Measurements from ENCODE around the gene SYDE1.
A peak's percentile ranks its signal among the peaks of the same experiment; 100 is the strongest.

Gene SYDE1

GRCh38 chr19:15108145-15108844 lies 1.1 kb downstream of the SYDE1 start:
- Histone ChIP-seq H3K36me3 (ENCODE audit: control insufficient read depth, insufficient read depth, low read length) (peaks cover 36% of the 10 kb centered on the region), H3K4me1 (ENCODE audit: control insufficient read depth, insufficient read depth, low read length) (peaks cover 13% of the 10 kb centered on the region; the same call in 1 of the 2 replicates), H3K27ac (ENCODE audit: low read depth, low read length) (peak overlapping the region; percentile 88), H3K4me3 (ENCODE audit: low read depth, low read length) (peak overlapping the region; percentile 81), H3K9ac (ENCODE audit: low read depth, low read length) (peak overlapping the region; percentile 5; the same call in 1 of the 2 replicates), H3K9me3 (ENCODE audit: control insufficient read depth, insufficient read depth, low read length) (no peaks in the 10 kb centered on the region), H3K27me3 (ENCODE audit: control insufficient read depth, insufficient read depth, low read length) (no peaks in the 10 kb centered on the region)

- Histone ChIP-seq H3K4me3 (ENCODE audit: low read depth, low read length) (no peak overlapping the region), H3K36me3 (ENCODE audit: control insufficient read depth, insufficient read depth, low read length) (peaks cover 44% of the 10 kb centered on the region), H3K9ac (ENCODE audit: low read depth, low read length) (no peak overlapping the region)
Observed at GRCh38 chr19:15108845-15109767, 1.9 kb downstream of the SYDE1 start.

DNA sequence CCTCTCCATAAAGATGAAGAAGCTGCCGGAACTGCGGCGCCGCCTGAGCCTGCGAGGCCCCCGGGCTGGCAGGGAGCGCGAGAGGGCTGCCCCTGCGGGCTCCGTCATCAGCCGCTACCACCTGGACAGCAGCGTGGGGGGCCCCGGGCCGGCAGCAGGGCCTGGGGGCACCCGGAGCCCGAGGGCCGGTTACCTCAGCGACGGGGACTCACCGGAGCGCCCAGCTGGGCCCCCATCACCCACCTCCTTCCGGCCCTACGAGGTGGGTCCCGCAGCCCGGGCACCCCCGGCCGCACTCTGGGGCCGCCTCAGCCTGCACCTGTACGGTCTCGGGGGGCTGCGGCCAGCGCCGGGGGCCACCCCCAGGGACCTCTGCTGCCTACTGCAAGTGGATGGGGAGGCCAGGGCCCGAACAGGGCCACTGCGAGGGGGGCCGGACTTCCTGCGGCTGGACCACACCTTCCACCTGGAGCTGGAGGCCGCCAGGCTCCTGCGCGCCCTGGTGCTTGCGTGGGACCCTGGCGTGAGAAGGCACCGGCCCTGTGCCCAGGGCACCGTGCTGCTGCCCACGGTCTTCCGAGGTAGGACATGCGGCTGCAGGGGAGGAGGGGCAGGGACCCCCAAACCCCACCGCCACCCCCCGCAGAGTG lies 2.7 kb downstream of the SYDE1 start:
- Histone ChIP-seq H3K4me3 (ENCODE audit: low read depth, low read length) (no peak overlapping the region), H3K27ac (ENCODE audit: low read depth, low read length) (no peak overlapping the region), H3K4me1 (ENCODE audit: control insufficient read depth, insufficient read depth, low read length) (peaks cover 13% of the 10 kb centered on the region; the same call in 1 of the 2 replicates), H3K9ac (ENCODE audit: low read depth, low read length) (no peak overlapping the region), H3K27me3 (ENCODE audit: control insufficient read depth, insufficient read depth, low read length) (no peaks in the 10 kb centered on the region), H3K9me3 (ENCODE audit: control insufficient read depth, insufficient read depth, low read length) (no peaks in the 10 kb centered on the region), H3K36me3 (ENCODE audit: control insufficient read depth, insufficient read depth, low read length) (peaks cover 50% of the 10 kb centered on the region)

More at GRCh38 chr19:15108845-15109767, 1.9 kb downstream of the SYDE1 start:
- Histone ChIP-seq H3K9me3 (ENCODE audit: control insufficient read depth, insufficient read depth, low read length) (no peaks in the 10 kb centered on the region), H3K4me1 (ENCODE audit: control insufficient read depth, insufficient read depth, low read length) (peaks cover 13% of the 10 kb centered on the region; the same call in 1 of the 2 replicates), H3K27me3 (ENCODE audit: control insufficient read depth, insufficient read depth, low read length) (no peaks in the 10 kb centered on the region), H3K27ac (ENCODE audit: low read depth, low read length) (peak overlapping the region; percentile 88)

DNA sequence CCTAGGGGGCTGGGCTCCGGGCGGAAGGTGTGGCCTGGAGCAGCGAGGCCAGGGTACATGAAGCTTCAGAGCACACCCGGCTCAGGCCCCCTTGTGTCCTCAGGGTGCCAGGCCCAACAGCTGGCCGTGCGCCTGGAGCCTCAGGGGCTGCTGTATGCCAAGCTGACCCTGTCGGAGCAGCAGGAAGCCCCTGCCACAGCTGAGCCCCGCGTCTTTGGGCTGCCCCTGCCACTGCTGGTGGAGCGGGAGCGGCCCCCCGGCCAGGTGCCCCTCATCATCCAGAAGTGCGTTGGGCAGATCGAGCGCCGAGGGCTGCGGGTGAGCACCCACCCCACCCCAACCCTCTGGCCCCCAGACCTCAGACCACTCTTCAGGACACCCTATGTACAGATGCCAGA lies 3.2 kb downstream of the SYDE1 start:
- peaks cover 55% of the 10 kb centered on the region for H3K36me3 ChIP-seq (ENCODE audit: control insufficient read depth, insufficient read depth, low read length)
- peaks cover 13% of the 10 kb centered on the region; the same call in 1 of the 2 replicates for H3K4me1 ChIP-seq (ENCODE audit: control insufficient read depth, insufficient read depth, low read length)
- no peaks in the 10 kb centered on the region for H3K9me3 ChIP-seq (ENCODE audit: control insufficient read depth, insufficient read depth, low read length)
- H3K4me3 ChIP-seq (ENCODE audit: low read depth, low read length): no peak overlapping the region
- no peaks in the 10 kb centered on the region for H3K27me3 ChIP-seq (ENCODE audit: control insufficient read depth, insufficient read depth, low read length)
- no peak overlapping the region for H3K9ac ChIP-seq (ENCODE audit: low read depth, low read length)
- H3K27ac ChIP-seq (ENCODE audit: low read depth, low read length): no peak overlapping the region

DNA sequence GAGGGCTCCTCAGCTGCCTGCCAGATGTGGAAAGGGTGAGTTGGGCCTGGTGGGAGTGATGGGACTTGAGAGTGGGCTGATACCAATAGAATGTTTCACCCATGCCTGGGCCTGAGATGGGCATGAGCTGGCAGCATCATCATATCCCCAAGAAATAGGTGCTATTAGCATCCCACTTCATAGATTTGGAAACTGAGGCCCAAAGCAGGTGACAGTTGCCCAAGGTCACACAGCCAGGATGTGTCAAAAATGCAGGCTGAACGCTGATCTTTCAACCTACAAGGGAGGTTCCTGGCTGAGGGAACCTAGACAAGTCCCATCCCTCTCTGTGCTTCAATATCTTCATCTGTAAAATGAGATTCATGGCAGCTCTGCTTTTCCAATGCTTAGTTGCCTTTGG lies 4.6 kb downstream of the SYDE1 start:
- no peaks in the 10 kb centered on the region for H3K27me3 ChIP-seq (ENCODE audit: control insufficient read depth, insufficient read depth, low read length)
- H3K9me3 ChIP-seq (ENCODE audit: control insufficient read depth, insufficient read depth, low read length): no peaks in the 10 kb centered on the region
- peaks cover 68% of the 10 kb centered on the region for H3K36me3 ChIP-seq (ENCODE audit: control insufficient read depth, insufficient read depth, low read length)
- no peak overlapping the region for H3K4me3 ChIP-seq (ENCODE audit: low read depth, low read length)
- no peak overlapping the region for H3K9ac ChIP-seq (ENCODE audit: low read depth, low read length)
- H3K4me1 ChIP-seq (ENCODE audit: control insufficient read depth, insufficient read depth, low read length): peaks cover 9% of the 10 kb centered on the region; the same call in 1 of the 2 replicates
- H3K27ac ChIP-seq (ENCODE audit: low read depth, low read length): no peak overlapping the region

DNA sequence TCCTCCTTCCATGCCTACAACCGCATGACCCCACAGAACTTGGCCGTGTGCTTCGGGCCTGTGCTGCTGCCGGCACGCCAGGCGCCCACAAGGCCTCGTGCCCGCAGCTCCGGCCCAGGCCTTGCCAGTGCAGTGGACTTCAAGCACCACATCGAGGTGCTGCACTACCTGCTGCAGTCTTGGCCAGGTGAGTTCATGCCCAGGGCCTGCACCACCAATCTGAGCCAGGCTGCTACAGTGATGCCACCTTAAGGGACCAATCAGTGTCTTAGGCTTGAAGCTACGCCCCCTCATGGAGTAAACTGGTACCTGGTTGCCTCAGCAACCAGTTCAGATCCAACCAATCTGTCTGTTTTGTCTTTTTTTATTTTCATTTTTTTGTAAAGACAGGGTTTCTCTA lies 5.2 kb downstream of the SYDE1 start:
- Histone ChIP-seq H3K27ac (ENCODE audit: low read depth, low read length) (no peak overlapping the region), H3K36me3 (ENCODE audit: control insufficient read depth, insufficient read depth, low read length) (peaks cover 75% of the 10 kb centered on the region), H3K9ac (ENCODE audit: low read depth, low read length) (no peak overlapping the region), H3K4me3 (ENCODE audit: low read depth, low read length) (no peak overlapping the region), H3K4me1 (ENCODE audit: control insufficient read depth, insufficient read depth, low read length) (peaks cover 9% of the 10 kb centered on the region; the same call in 1 of the 2 replicates), H3K9me3 (ENCODE audit: control insufficient read depth, insufficient read depth, low read length) (no peaks in the 10 kb centered on the region), H3K27me3 (ENCODE audit: control insufficient read depth, insufficient read depth, low read length) (no peaks in the 10 kb centered on the region)

DNA sequence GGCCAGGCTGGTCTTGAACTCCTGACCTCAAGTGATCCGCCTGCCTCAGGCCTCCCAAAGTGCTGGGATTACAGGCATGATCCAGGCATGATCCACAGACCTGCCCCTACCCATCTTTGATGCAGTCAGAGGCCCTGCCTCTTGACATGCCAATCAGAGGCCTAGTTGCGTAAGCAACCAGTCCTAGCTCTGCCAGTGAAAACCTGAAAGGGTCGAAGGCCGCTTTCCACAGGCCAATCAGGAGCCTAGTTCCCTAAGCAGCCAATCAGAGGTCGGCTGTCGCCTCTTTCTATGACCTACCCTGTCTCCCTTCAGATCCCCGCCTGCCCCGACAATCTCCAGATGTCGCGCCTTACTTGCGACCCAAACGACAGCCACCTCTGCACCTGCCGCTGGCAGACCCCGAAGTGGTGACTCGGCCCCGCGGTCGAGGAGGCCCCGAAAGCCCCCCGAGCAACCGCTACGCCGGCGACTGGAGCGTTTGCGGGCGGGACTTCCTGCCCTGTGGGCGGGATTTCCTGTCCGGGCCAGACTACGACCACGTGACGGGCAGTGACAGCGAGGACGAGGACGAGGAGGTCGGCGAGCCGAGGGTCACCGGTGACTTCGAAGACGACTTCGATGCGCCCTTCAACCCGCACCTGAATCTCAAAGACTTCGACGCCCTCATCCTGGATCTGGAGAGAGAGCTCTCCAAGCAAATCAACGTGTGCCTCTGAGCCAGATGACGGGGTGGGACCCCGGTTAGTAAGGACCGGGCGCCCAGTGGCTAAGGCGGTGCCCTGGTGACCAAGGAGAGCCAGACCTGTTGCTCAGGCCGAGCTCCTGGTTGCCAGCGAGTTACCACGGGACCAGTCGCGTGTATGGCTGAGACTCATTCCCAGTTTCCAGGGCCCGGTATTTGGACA lies 6.3 kb downstream of the SYDE1 start:
- no peak overlapping the region for H3K9ac ChIP-seq (ENCODE audit: low read depth, low read length)
- H3K27ac ChIP-seq (ENCODE audit: low read depth, low read length): no peak overlapping the region
- H3K36me3 ChIP-seq (ENCODE audit: control insufficient read depth, insufficient read depth, low read length): peaks cover 86% of the 10 kb centered on the region
- no peaks in the 10 kb centered on the region for H3K27me3 ChIP-seq (ENCODE audit: control insufficient read depth, insufficient read depth, low read length)
- 0 out of 2 replicates have a peak, but pooled peaks cover 4% of the 10 kb centered on the region for H3K4me1 ChIP-seq (ENCODE audit: control insufficient read depth, insufficient read depth, low read length)
- H3K9me3 ChIP-seq (ENCODE audit: control insufficient read depth, insufficient read depth, low read length): no peaks in the 10 kb centered on the region
- H3K4me3 ChIP-seq (ENCODE audit: low read depth, low read length): no peak overlapping the region

DNA sequence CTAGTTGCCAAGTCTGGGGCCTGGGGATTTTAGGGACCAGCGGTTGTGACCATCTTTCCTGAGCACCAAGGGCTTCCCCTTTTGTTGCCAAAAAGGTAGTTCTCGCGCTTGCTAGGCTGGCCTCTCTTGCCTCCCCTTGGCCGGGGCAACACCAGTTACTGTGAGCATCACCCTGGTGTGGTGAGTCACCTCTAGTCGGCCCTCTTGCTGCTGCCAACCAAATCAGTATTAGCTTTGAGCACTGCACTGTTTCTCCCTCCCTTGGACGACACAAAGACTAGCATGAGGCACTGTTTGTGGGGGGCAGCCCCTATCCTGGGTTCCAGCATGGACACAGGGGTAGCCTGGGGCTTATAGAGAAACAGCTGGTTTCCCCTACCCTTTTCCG lies 6.9 kb downstream of the SYDE1 start:
- H3K4me1 ChIP-seq (ENCODE audit: control insufficient read depth, insufficient read depth, low read length): no peaks in the 10 kb centered on the region
- H3K9ac ChIP-seq (ENCODE audit: low read depth, low read length): no peak overlapping the region
- H3K4me3 ChIP-seq (ENCODE audit: low read depth, low read length): no peak overlapping the region
- no peaks in the 10 kb centered on the region for H3K27me3 ChIP-seq (ENCODE audit: control insufficient read depth, insufficient read depth, low read length)
- H3K9me3 ChIP-seq (ENCODE audit: control insufficient read depth, insufficient read depth, low read length): no peaks in the 10 kb centered on the region
- H3K36me3 ChIP-seq (ENCODE audit: control insufficient read depth, insufficient read depth, low read length): peaks cover 92% of the 10 kb centered on the region
- H3K27ac ChIP-seq (ENCODE audit: low read depth, low read length): no peak overlapping the region

- H3K27ac ChIP-seq (ENCODE audit: low read depth, low read length): no peak overlapping the region
- H3K9ac ChIP-seq (ENCODE audit: low read depth, low read length): no peak overlapping the region
- peaks cover 97% of the 10 kb centered on the region for H3K36me3 ChIP-seq (ENCODE audit: control insufficient read depth, insufficient read depth, low read length)
- no peaks in the 10 kb centered on the region for H3K27me3 ChIP-seq (ENCODE audit: control insufficient read depth, insufficient read depth, low read length)
- H3K4me3 ChIP-seq (ENCODE audit: low read depth, low read length): no peak overlapping the region
- no peaks in the 10 kb centered on the region for H3K9me3 ChIP-seq (ENCODE audit: control insufficient read depth, insufficient read depth, low read length)
- H3K4me1 ChIP-seq (ENCODE audit: control insufficient read depth, insufficient read depth, low read length): no peaks in the 10 kb centered on the region
Observed at GRCh38 chr19:15115080-15115479, 7.9 kb downstream of the SYDE1 start.
